Keratinocyte (primary cell): ENCODE measurements around the gene MT4. TPM values are rescaled to one million over a fixed set of nuclear protein-coding genes. Genes with fewer than 3 reads are reported as not detected.
A peak's percentile ranks its signal among the peaks of the same experiment; 100 is the strongest.

ENCODE experiments used
- DNase-seq: peaks from one replicate; pipeline ENCODE4 v3.0.0-alpha.2; 2011; ENCODE audit warnings: low read depth, missing footprints, low spot score
- FAIRE-seq: peaks from 2 replicates; lab custom pipeline; 2011; peaks lifted over from hg19 to GRCh38; lab: Jason Lieb, UNC
- H2AFZ ChIP-seq: 2 replicates; pipeline ENCODE4 v1.6.0; 2012; ENCODE audit warnings: low read length, control low read depth, inconsistent platforms; ENCODE audit not compliant: control insufficient read depth
- H3K27ac ChIP-seq: 2 replicates; pipeline ENCODE4 v1.5.1; 2011; ENCODE audit warnings: low read length; ENCODE audit not compliant: control insufficient read depth, insufficient read depth
- H3K27me3 ChIP-seq: 3 replicates; pipeline ENCODE4 v1.6.0; 2011; ENCODE audit warnings: low read length; ENCODE audit not compliant: control insufficient read depth, insufficient read depth; ENCODE audit errors: extremely low read depth
- H3K36me3 ChIP-seq, 2 experiments: 2 replicates in 1 of 2; 3 replicates in 1 of 2; pipeline ENCODE4 v1.5.1; 2011; ENCODE audit warnings: low read length in 2 of 2, mild to moderate bottlenecking in 1 of 2; ENCODE audit not compliant: control insufficient read depth in 2 of 2, insufficient read depth in 2 of 2; ENCODE audit errors: extremely low read depth in 1 of 2
- H3K4me1 ChIP-seq: 3 replicates; pipeline ENCODE4 v1.5.1; 2011; ENCODE audit warnings: low read length; ENCODE audit not compliant: control insufficient read depth, insufficient read depth; ENCODE audit errors: extremely low read depth
- H3K4me2 ChIP-seq: 3 replicates; pipeline ENCODE4 v1.6.0; 2011; ENCODE audit warnings: low read depth, low read length; ENCODE audit not compliant: control insufficient read depth, insufficient read depth; ENCODE audit errors: extremely low read depth
- H3K4me3 ChIP-seq, 3 experiments: fragments of 200-600 bp in 1 of 3; sonication (generic) in 1 of 3; 2 replicates in 2 of 3; 3 replicates in 1 of 3; pipeline ENCODE4 v1.5.1; 2011 to 2016; ENCODE audit warnings: low read length in 3 of 3, mild to moderate bottlenecking in 3 of 3, control low read depth in 2 of 3, inconsistent platforms in 1 of 3, low read depth in 1 of 3, mixed read lengths in 1 of 3, mixed run types in 1 of 3, moderate library complexity in 1 of 3; ENCODE audit not compliant: control insufficient read depth in 2 of 3, insufficient read depth in 2 of 3; ENCODE audit errors: extremely low read depth in 1 of 3
- H3K79me2 ChIP-seq: 2 replicates; pipeline ENCODE4 v1.6.0; 2012; ENCODE audit warnings: low read length; ENCODE audit not compliant: control insufficient read depth, insufficient read depth
- H3K9ac ChIP-seq: 3 replicates; pipeline ENCODE4 v1.6.0; 2011; ENCODE audit warnings: low read length; ENCODE audit not compliant: control insufficient read depth, insufficient read depth; ENCODE audit errors: extremely low read depth
- H3K9me1 ChIP-seq: 3 replicates; pipeline ENCODE4 v1.6.0; 2011; ENCODE audit warnings: low read length; ENCODE audit not compliant: control insufficient read depth, insufficient read depth; ENCODE audit errors: extremely low read depth
- H3K9me3 ChIP-seq: 2 replicates; pipeline ENCODE4 v1.5.1; 2012; ENCODE audit warnings: low read depth, low read length; ENCODE audit not compliant: control insufficient read depth
- H4K20me1 ChIP-seq: 3 replicates; pipeline ENCODE4 v1.6.0; 2011; ENCODE audit warnings: low read length; ENCODE audit not compliant: control insufficient read depth, insufficient read depth; ENCODE audit errors: extremely low read depth
- CTCF ChIP-seq, 3 experiments: IDR thresholded peaks in 1 of 3; conservative IDR thresholded peaks in 1 of 3; optimal IDR thresholded peaks in 1 of 3; 2 replicates in 2 of 3; 3 replicates in 1 of 3; pipeline versions ENCODE3 to v1.5.1; 2011; ENCODE audit warnings: low read length in 3 of 3, mild to moderate bottlenecking in 3 of 3, moderate library complexity in 2 of 3, control low read depth in 1 of 3, inconsistent platforms in 1 of 3; ENCODE audit not compliant: insufficient read depth in 2 of 3; ENCODE audit errors: extremely low read depth in 1 of 3
- EZH2 ChIP-seq: IDR thresholded peaks from one replicate; pipeline ENCODE4 v1.6.1; 2012; ENCODE audit warnings: inconsistent platforms, mild to moderate bottlenecking, low read length, moderate library complexity
- dilution Hi-C: fragments of 300-500 bp; cut with MboI; formaldehyde crosslinking; loops from one replicate; pipeline ENCODE4 v1.7.0; 2020; ENCODE audit warnings: low sequenced_read_pairs; ENCODE audit not compliant: extremely low pct_ligation_motif_present
- polyA plus RNA-seq, 5 experiments: library from polyadenylated mRNA; depleted of rRNA in 3 of 5; stranded (reverse) in 3 of 5; stranded (forward) in 1 of 5; unstranded in 1 of 5; fragments of >200 nt; gene quantifications; 1 replicate in 1 of 5; 2 replicates in 3 of 5; 3 replicates in 1 of 5; pipeline versions ENCODE4 v1.2.1 to v1.2.3, GENCODE V29; 2011 to 2012; ENCODE audit warnings: missing spikeins in 2 of 5, low read depth in 1 of 5, low replicate concordance in 1 of 5

MT4 gene
- polyA plus RNA-seq, 1 donor (not counting 4 experiments of a cell fraction or from before 2014, with no cell fraction given) = 0.77 TPM

- dilution Hi-C loops = no loop called here
- H3K4me2 ChIP-seq = no peak overlapping the region
- no peak overlapping the region for H3K9ac ChIP-seq
- no peaks in the 10 kb centered on the region for H3K36me3 ChIP-seq
- H3K4me1 ChIP-seq = peaks cover 7% of the 10 kb centered on the region
- TF ChIP-seq CTCF (optimal IDR thresholded peaks at IDR 0.05 in 1 of 3, IDR thresholded peaks at IDR 0.05 in 1 of 3, conservative IDR thresholded peaks at IDR 0.05 in 1 of 3; ENCODE audit: extremely low read depth in 1 of 3, insufficient read depth in 2 of 3, low read length in 3 of 3) (no peak), EZH2 (no peak)
- H2AFZ ChIP-seq = no peak overlapping the region
- no peaks in the 10 kb centered on the region for H4K20me1 ChIP-seq
- no peaks in the 10 kb centered on the region for H3K27me3 ChIP-seq
- no peak for FAIRE-seq
- no peak for DNase-seq
- H3K9me3 ChIP-seq = no peaks in the 10 kb centered on the region
- H3K9me1 ChIP-seq = no peaks in the 10 kb centered on the region
- H3K27ac ChIP-seq = no peak overlapping the region
- H3K4me3 ChIP-seq = no peak overlapping the region
- no peaks in the 10 kb centered on the region for H3K79me2 ChIP-seq
Measured at GRCh38 chr16:56542039-56542438, 22.8 kb upstream of the MT4 start.

GRCh38 chr16:56547120-56547948 is 17.5 kb upstream of the MT4 start:
- Histone ChIP-seq H3K27me3 (no peaks in the 10 kb centered on the region), H3K79me2 (no peaks in the 10 kb centered on the region), H3K4me2 (peak overlapping the region; percentile 74), H3K4me1 (peaks cover 30% of the 10 kb centered on the region), H3K9me1 (no peaks in the 10 kb centered on the region), H3K4me3 (peak overlapping the region in 2 of 3 experiments; percentile 30 to 44), H3K36me3 (no peaks in the 10 kb centered on the region), H4K20me1 (no peaks in the 10 kb centered on the region), H3K9me3 (no peaks in the 10 kb centered on the region), H3K27ac (peak overlapping the region; percentile 83), H3K9ac (peak overlapping the region; percentile 45), H2AFZ (peak overlapping the region; percentile 65)
- TF ChIP-seq EZH2 = no peak
- TF ChIP-seq CTCF (optimal IDR thresholded peaks at IDR 0.05 in 1 of 3, IDR thresholded peaks at IDR 0.05 in 1 of 3, conservative IDR thresholded peaks at IDR 0.05 in 1 of 3; ENCODE audit: extremely low read depth in 1 of 3, insufficient read depth in 2 of 3, low read length in 3 of 3) = no peak
- no peak for DNase-seq
- FAIRE-seq = peak; percentile 99
- dilution Hi-C loops = no loop called here
